ENCODE data around the gene PRKD1.

DNA sequence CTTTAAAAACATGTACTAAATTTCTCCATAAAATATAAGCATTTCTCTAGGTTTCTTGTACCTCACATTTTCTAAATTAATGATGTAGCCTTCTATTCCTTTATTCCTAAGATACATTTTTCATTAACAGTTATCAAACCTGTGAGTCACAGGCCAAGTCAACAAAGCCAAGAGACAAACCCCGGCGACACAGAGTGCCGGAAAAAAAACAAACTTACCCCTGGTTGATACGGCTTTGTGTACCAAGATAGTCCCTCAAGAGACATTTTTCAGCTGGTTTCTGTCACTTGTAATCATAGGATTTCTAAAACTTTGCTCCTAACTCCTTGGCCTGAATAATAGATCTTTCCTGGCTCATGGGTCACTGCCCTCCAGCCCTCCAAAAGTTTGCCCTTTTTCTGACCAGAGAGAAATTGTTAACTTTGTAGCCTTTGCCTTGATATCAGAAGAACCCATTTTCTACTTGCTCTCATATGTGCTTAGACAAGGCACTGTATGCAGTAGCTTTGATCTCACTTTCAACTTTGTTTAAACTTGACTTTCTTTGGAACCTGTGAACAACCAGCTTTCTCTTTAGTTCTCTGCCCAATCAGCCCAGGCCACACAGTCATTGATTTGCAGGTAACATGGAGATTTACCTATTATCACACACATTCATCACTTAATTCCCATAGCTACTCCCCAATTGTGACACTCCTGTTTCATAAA, 172.2 kb downstream of the PRKD1 start:
- TF ChIP-seq, protein P1, sequence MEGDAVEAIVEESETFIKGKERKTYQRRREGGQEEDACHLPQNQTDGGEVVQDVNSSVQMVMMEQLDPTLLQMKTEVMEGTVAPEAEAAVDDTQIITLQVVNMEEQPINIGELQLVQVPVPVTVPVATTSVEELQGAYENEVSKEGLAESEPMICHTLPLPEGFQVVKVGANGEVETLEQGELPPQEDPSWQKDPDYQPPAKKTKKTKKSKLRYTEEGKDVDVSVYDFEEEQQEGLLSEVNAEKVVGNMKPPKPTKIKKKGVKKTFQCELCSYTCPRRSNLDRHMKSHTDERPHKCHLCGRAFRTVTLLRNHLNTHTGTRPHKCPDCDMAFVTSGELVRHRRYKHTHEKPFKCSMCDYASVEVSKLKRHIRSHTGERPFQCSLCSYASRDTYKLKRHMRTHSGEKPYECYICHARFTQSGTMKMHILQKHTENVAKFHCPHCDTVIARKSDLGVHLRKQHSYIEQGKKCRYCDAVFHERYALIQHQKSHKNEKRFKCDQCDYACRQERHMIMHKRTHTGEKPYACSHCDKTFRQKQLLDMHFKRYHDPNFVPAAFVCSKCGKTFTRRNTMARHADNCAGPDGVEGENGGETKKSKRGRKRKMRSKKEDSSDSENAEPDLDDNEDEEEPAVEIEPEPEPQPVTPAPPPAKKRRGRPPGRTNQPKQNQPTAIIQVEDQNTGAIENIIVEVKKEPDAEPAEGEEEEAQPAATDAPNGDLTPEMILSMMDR (IDR thresholded peaks at IDR 0.05): no peak
- TF ChIP-seq TEAD4 (IDR thresholded peaks at IDR 0.05; ENCODE audit: borderline replicate concordance, insufficient read depth) (no peak), ZBTB33 (IDR thresholded peaks at IDR 0.05; ENCODE audit: borderline replicate concordance, low read depth) (no peak), MXI1 (IDR thresholded peaks at IDR 0.05; ENCODE audit: low read depth, low read length) (no peak), EP300 (IDR thresholded peaks at IDR 0.05; ENCODE audit: borderline replicate concordance in 1 of 2, low read depth in 1 of 2, low read length in 1 of 2) (no peak), FOXM1 (IDR thresholded peaks at IDR 0.05; ENCODE audit: low read depth) (no peak), REST (IDR thresholded peaks at IDR 0.05; ENCODE audit: low read depth, low read length) (no peak), RAD21 (IDR thresholded peaks at IDR 0.05; ENCODE audit: low read length) (no peak), POLR2AphosphoS5 (IDR thresholded peaks at IDR 0.05; ENCODE audit: low read depth, low read length) (no peak), TAF1 (IDR thresholded peaks at IDR 0.05; ENCODE audit: borderline replicate concordance, low read depth, low read length) (no peak), MEF2A (IDR thresholded peaks at IDR 0.05; ENCODE audit: borderline replicate concordance, low read depth) (no peak)

Measured in SK-N-SH (cell line).